ENCODE measurements around the gene DKK1. TPM values are rescaled to one million over a fixed set of nuclear protein-coding genes. Genes with fewer than 3 reads are reported as not detected.

Gene DKK1
- total and polyA plus RNA-seq, 2 of the 13 experiments (the other 11 are each of a cell fraction or from before 2014, with no cell fraction given) = 123 to 262 TPM

- H3K9ac ChIP-seq (ENCODE audit: insufficient read depth, low read depth, low read length) = no peak overlapping the region
- FAIRE-seq = no peak
- ChIA-PET POLR2A (no interaction called here), CTCF (ENCODE audit: low intra/inter-chr PET ratio, low total read pairs) (no interaction called here)
- in situ Hi-C loops (cut with HindIII; ENCODE audit: extremely low pct_ligation_motif_present, low pct_unique_long_range_greater_than_20kb) (loop anchor here (10.0 kb wide), 1 partner anchor 246 kb away; no protein-coding TSS in a partner anchor), intact Hi-C loops (cut with micrococcal nuclease; ENCODE audit: unreplicated experiment) (no loop called here)
- 45% methylated on average over 7 of the region's 7 CpGs for WGBS (ENCODE audit: low lambda C conversion rate)
- H3K4me2 ChIP-seq (ENCODE audit: low read depth, low read length) = no peak overlapping the region
- no peak for ATAC-seq
- peak; percentile 69 for DNase-seq (ENCODE audit: low spot score)
- H3K4me1 ChIP-seq (ENCODE audit: insufficient read depth, low read length) = peaks cover 20% of the 10 kb centered on the region; the same call in 1 of the 2 replicates
- H3K9me3 ChIP-seq (ENCODE audit: low read length) = no peaks in the 10 kb centered on the region
- peaks cover 2% of the 10 kb centered on the region for H3K79me2 ChIP-seq (ENCODE audit: insufficient read depth, low read length)
- H3K36me3 ChIP-seq (replicated peaks in 1 of 2; ENCODE audit: control insufficient read depth in 1 of 2, insufficient read depth in 2 of 2, low read length in 2 of 2) = no peaks in the 10 kb centered on the region
- H3K27ac ChIP-seq (ENCODE audit: extremely low read length, insufficient read depth, low read length) = no peak overlapping the region
- H4K20me1 ChIP-seq (ENCODE audit: insufficient read depth, low read length) = no peaks in the 10 kb centered on the region
- BruUV-seq (replicated peaks) = no TSS peak
- no peak overlapping the region for H2AFZ ChIP-seq (ENCODE audit: low read length)
- peak; percentile 63; the same call in 1 of the 2 replicates for TF ChIP-seq CREB1 (IDR thresholded peaks at IDR 0.05)
- no peak for TF ChIP-seq CREB1 (CRISPR knock-in tag; IDR thresholded peaks at IDR 0.05)
- no peak for TF ChIP-seq MAFG (CRISPR knock-in tag; IDR thresholded peaks at IDR 0.05)
- H3K4me3 ChIP-seq (replicated peaks in 1 of 3; ENCODE audit: insufficient read depth in 1 of 3, low read depth in 2 of 3, low read length in 3 of 3) = no peak overlapping the region
- peaks cover 0 to 4% of the 10 kb centered on the region in 2 experiments; a peak in 1 of 5 replicates for H3K27me3 ChIP-seq (ENCODE audit: control insufficient read depth in 1 of 2, insufficient read depth in 2 of 2, low read length in 2 of 2)
Measured at GRCh38 chr10:52318822-52319464, 4.9 kb downstream of the DKK1 start.

GRCh38 chr10:52319926-52320325, 5.8 kb downstream of the DKK1 start:
- Histone ChIP-seq H4K20me1 (ENCODE audit: insufficient read depth, low read length) (no peaks in the 10 kb centered on the region), H3K4me3 (replicated peaks in 1 of 3; ENCODE audit: insufficient read depth in 1 of 3, low read depth in 2 of 3, low read length in 3 of 3) (no peak overlapping the region), H3K79me2 (ENCODE audit: insufficient read depth, low read length) (no peaks in the 10 kb centered on the region), H3K27ac (ENCODE audit: extremely low read length, insufficient read depth, low read length) (no peak overlapping the region), H3K9ac (ENCODE audit: insufficient read depth, low read depth, low read length) (no peak overlapping the region), H3K27me3 (ENCODE audit: control insufficient read depth in 1 of 2, insufficient read depth in 2 of 2, low read length in 2 of 2) (no peaks in the 10 kb centered on the region; a peak in 1 of 5 replicates), H3K36me3 (replicated peaks in 1 of 2; ENCODE audit: control insufficient read depth in 1 of 2, insufficient read depth in 2 of 2, low read length in 2 of 2) (no peaks in the 10 kb centered on the region), H3K9me3 (ENCODE audit: low read length) (no peaks in the 10 kb centered on the region), H2AFZ (ENCODE audit: low read length) (no peak overlapping the region), H3K4me1 (ENCODE audit: insufficient read depth, low read length) (peaks cover 16% of the 10 kb centered on the region; the same call in 1 of the 2 replicates), H3K4me2 (ENCODE audit: low read depth, low read length) (no peak overlapping the region)
- FAIRE-seq = no peak
- BruUV-seq (replicated peaks) = no TSS peak
- CTCF ChIA-PET (ENCODE audit: low intra/inter-chr PET ratio, low total read pairs) = no interaction called here
- no peak for ATAC-seq
- intact Hi-C loops (cut with micrococcal nuclease; ENCODE audit: unreplicated experiment) (no loop called here), in situ Hi-C loops (cut with HindIII; ENCODE audit: extremely low pct_ligation_motif_present, low pct_unique_long_range_greater_than_20kb) (loop anchor here (10.0 kb wide), 1 partner anchor 245 kb away; no protein-coding TSS in a partner anchor)
- WGBS (ENCODE audit: low lambda C conversion rate) = 75% methylated on average over 2 of the region's 2 CpGs
- no peak for DNase-seq (ENCODE audit: low spot score)
- POLR2A ChIA-PET = no interaction called here
- no peak for TF ChIP-seq SP5 (CRISPR knock-in tag; IDR thresholded peaks at IDR 0.05; ENCODE audit: borderline replicate concordance, low read depth)
- no peak for TF ChIP-seq PRPF4 (IDR thresholded peaks at IDR 0.05; ENCODE audit: low read depth, low read length, poor library complexity, severe bottlenecking)
- no peak for TF ChIP-seq SNAPC5 (CRISPR knock-in tag; IDR thresholded peaks at IDR 0.05; ENCODE audit: borderline replicate concordance)
- no peak for TF ChIP-seq FOXK2 (IDR thresholded peaks at IDR 0.05)
- TF ChIP-seq GABPB1 (CRISPR knock-in tag; IDR thresholded peaks at IDR 0.05) = no peak
- TF ChIP-seq KDM4B (CRISPR knock-in tag; IDR thresholded peaks at IDR 0.05) = no peak
- no peak for TF ChIP-seq PATZ1 (CRISPR knock-in tag; IDR thresholded peaks at IDR 0.05)
- no peak for TF ChIP-seq ZNF333 (CRISPR knock-in tag; IDR thresholded peaks at IDR 0.05; ENCODE audit: borderline replicate concordance)
- TF ChIP-seq ZNF512 (CRISPR knock-in tag; IDR thresholded peaks at IDR 0.05) = no peak
- TF ChIP-seq AHR (CRISPR knock-in tag; IDR thresholded peaks at IDR 0.05) = no peak
- no peak for TF ChIP-seq CC2D1A (CRISPR knock-in tag; IDR thresholded peaks at IDR 0.05)

Data from HepG2 (cell line).